GM19324 (cell line): Measurements from ENCODE around the gene DAPL1.
A peak's percentile ranks its signal among the peaks of the same experiment; 100 is the strongest.

Experiments used
- ATAC-seq: cut with Tn5 transposase; IDR thresholded peaks from one replicate; pipeline ENCODE4 v1.9.1; 2021; ENCODE audit warnings: mild to moderate bottlenecking, moderate library complexity; ENCODE audit not compliant: unreplicated experiment, low FRiP score

DAPL1 gene

DNA sequence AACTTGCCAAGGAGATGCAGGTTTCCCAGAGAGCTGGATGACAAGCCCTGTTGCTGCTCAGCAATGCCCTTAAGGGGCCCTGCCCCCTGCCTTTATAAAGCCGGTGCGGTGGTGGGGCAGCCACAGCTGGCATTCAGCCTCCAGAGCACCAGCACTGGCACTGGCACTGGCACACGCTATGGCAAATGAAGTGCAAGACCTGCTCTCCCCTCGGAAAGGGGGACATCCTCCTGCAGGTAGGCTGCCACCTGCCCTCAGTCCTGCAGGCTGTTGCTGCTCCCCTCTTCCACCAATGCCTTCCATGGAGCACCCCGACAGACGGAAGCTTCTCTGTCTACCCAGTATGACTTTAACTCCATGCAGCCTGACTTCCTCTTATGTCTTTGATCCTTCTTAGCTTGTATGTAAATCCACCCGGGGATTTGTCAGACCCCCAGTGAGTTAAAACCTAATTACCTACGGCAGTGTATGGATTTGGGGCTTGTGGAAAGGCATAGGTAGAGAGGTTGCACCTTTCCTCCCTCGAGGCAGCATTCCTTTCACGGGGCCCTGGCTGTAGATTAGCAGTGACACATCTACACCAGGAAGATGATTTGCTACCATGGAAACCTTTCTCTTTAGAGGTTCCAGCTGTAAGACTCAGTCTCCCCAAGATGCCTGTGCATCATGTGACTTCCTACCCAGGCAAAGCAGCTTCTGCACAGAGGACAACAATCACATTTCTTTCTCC, at the start of gene DAPL1:
Gene DAPL1 (plus strand): TSS at position 123 of the 730 bp plus-strand sequence. CDS start 56 bp downstream, at position 179.
- ATAC-seq = no peak

- no peak for ATAC-seq
These were observed 49.2 kb upstream of the DAPL1 start for GRCh38 chr2:158745866-158746382.

DNA sequence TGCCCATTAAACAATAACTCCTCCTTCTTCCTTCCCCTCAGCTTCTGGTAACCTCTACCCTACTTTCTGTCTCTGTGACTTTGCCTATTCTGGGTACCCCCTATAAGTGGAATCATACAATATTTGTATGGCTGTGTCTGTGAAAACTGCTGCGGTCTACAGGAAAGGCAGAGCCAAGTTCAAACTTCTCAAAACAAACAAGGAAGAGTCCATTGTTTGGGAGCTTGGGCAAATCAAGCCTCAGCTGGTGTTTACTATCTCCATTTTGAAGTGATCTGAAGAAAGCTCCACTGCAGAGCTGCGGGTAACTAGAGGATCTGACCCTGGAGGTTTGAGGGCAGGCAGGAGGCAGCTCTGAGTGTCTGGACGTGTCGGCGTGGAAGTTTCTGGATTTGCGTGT, 48.6 kb upstream of the DAPL1 start:
- no peak for ATAC-seq

- no peak for ATAC-seq
These were observed 47.8 kb upstream of the DAPL1 start for GRCh38 chr2:158747281-158747680.

GRCh38 chr2:158748926-158749590, 46.1 kb upstream of the DAPL1 start:
- ATAC-seq = no peak

- ATAC-seq = no peak
These were observed 44.5 kb upstream of the DAPL1 start for GRCh38 chr2:158750458-158751125.

GRCh38 chr2:158753641-158754611, 41.2 kb upstream of the DAPL1 start:
- ATAC-seq = peak; percentile 54

GRCh38 chr2:158755310-158756087, 39.6 kb upstream of the DAPL1 start:
- no peak for ATAC-seq

GRCh38 chr2:158756331-158756730, 38.8 kb upstream of the DAPL1 start:
- ATAC-seq = no peak

DNA sequence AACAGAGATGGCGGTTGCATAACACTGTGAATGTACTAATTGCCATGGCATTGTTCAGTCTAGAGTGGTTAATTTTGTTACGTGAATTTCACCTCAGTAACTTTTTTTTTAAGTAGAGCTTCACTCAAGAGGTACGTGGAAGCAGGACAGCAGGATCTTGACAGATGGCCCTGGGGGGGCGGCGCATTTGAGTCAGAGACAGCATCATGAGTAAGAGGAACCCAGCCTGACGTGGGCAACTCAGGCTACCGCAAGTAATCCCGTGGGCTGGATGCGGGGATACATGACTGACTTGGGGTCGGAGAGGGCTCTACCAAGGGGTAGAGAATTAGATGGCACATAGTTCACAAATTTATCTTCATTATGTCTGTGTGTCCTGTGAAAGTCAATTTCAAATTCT, 38.1 kb upstream of the DAPL1 start:
- no peak for ATAC-seq

- no peak for ATAC-seq
These were observed 34.2 kb upstream of the DAPL1 start for GRCh38 chr2:158760887-158761286.

- ATAC-seq = no peak
These were observed 33.5 kb upstream of the DAPL1 start for GRCh38 chr2:158761621-158762020.

DNA sequence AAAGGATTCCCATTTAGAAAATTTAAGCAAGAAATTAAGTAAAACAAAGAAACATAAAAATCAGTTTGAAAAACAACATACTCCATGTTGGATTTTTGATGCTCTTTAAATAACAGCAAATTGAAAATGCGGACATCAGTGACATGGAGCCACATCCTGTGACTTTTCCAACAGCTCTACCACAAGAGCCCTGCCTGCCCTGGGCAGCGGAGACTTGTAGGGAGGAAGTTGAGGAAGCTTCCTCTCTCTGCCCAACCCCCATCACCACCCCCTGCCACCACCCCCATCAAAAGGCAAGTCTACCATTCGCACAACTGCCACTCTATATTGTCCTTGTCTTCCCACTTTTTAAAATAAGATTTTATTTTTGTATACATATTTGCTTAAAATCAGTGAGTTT, 32.8 kb upstream of the DAPL1 start:
- ATAC-seq = no peak

DNA sequence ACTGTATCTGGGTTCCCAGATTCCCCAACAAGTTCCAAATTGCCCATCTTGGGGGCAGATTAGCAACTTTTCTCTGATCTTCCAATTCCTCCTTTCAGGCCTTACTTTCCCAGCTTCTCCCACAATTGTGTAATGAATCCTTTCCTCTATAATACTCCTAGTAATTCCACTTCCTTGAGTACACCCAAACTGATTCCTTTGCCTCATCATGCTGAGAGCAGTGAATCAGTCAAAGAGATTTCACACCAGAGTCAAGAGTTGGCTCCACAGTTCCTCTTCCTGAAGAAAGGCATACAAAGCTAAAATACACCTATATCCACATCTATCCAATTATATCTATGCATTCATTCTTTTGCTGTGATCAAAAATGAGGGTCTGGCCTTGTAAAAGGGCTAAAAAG, 28.6 kb upstream of the DAPL1 start:
- no peak for ATAC-seq

- ATAC-seq = no peak
These were observed 22.6 kb upstream of the DAPL1 start for GRCh38 chr2:158772306-158773078.

GRCh38 chr2:158773121-158773520, 22.0 kb upstream of the DAPL1 start:
- no peak for ATAC-seq

GRCh38 chr2:158774681-158775080, 20.4 kb upstream of the DAPL1 start:
- ATAC-seq = no peak

GRCh38 chr2:158775273-158776027, 19.7 kb upstream of the DAPL1 start:
- no peak for ATAC-seq
